OCI-LY7 (cell line): ENCODE results near the gene ETFB.

Source experiments
- EZH2phosphoT487 ChIP-seq: fragments of 200-600 bp; sonication (generic); IDR thresholded peaks from 2 replicates; pipeline ENCODE4 v1.6.1; 2018; ENCODE audit warnings: low read depth, borderline replicate concordance, mild to moderate bottlenecking, mixed run types, antibody characterized with exemption, low read length, moderate library complexity, mixed read lengths
- TF ChIP-seq, protein P1 (sequence below): fragments of 200-600 bp; sonication (generic); conservative IDR thresholded peaks from 2 replicates; pipeline ENCODE4 v1.5.1; 2014; ENCODE audit warnings: mild to moderate bottlenecking, antibody characterized with exemption, low read length, moderate library complexity, mixed read lengths

- TF ChIP-seq, protein P1, sequence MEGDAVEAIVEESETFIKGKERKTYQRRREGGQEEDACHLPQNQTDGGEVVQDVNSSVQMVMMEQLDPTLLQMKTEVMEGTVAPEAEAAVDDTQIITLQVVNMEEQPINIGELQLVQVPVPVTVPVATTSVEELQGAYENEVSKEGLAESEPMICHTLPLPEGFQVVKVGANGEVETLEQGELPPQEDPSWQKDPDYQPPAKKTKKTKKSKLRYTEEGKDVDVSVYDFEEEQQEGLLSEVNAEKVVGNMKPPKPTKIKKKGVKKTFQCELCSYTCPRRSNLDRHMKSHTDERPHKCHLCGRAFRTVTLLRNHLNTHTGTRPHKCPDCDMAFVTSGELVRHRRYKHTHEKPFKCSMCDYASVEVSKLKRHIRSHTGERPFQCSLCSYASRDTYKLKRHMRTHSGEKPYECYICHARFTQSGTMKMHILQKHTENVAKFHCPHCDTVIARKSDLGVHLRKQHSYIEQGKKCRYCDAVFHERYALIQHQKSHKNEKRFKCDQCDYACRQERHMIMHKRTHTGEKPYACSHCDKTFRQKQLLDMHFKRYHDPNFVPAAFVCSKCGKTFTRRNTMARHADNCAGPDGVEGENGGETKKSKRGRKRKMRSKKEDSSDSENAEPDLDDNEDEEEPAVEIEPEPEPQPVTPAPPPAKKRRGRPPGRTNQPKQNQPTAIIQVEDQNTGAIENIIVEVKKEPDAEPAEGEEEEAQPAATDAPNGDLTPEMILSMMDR = no peak
- TF ChIP-seq EZH2phosphoT487 = no peak
These were observed 23.3 kb downstream of the ETFB start for GRCh38 chr19:51342631-51343569.
